Measurements from ENCODE around the gene ZMYND11. TPM values are rescaled to one million over a fixed set of nuclear protein-coding genes. Genes with fewer than 3 reads are reported as not detected.

ZMYND11 gene
- total RNA-seq, 1 donor from 2014 or later, result 25.5 TPM

DNA sequence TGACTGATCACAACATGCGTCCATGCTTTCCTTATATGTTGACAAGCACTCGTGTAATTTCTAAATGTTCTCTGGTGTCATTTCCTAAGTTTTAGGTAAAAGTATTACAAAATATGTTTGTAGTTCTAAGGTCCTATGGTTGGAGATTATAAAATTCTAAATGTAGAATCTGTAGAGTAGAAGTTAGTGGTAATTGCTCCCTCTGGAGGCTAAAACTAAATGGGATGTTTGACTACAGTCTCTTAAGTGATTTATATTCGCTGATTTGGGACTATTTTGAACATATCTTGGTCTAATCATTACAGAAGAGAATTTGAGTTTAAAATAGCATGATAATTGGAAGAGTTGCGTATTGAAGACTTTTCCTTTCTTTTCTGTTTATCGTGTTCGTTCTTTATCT, 74.1 kb downstream of the ZMYND11 start:
- TF ChIP-seq, protein P1, sequence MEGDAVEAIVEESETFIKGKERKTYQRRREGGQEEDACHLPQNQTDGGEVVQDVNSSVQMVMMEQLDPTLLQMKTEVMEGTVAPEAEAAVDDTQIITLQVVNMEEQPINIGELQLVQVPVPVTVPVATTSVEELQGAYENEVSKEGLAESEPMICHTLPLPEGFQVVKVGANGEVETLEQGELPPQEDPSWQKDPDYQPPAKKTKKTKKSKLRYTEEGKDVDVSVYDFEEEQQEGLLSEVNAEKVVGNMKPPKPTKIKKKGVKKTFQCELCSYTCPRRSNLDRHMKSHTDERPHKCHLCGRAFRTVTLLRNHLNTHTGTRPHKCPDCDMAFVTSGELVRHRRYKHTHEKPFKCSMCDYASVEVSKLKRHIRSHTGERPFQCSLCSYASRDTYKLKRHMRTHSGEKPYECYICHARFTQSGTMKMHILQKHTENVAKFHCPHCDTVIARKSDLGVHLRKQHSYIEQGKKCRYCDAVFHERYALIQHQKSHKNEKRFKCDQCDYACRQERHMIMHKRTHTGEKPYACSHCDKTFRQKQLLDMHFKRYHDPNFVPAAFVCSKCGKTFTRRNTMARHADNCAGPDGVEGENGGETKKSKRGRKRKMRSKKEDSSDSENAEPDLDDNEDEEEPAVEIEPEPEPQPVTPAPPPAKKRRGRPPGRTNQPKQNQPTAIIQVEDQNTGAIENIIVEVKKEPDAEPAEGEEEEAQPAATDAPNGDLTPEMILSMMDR (conservative IDR thresholded peaks at IDR 0.05; ENCODE audit: low read depth, low read length), result peak; percentile 48
- no peak for DNase-seq (ENCODE audit: low read depth)
- H3K4me3 ChIP-seq (ENCODE audit: low read depth, low read length), result no peak overlapping the region

DNA sequence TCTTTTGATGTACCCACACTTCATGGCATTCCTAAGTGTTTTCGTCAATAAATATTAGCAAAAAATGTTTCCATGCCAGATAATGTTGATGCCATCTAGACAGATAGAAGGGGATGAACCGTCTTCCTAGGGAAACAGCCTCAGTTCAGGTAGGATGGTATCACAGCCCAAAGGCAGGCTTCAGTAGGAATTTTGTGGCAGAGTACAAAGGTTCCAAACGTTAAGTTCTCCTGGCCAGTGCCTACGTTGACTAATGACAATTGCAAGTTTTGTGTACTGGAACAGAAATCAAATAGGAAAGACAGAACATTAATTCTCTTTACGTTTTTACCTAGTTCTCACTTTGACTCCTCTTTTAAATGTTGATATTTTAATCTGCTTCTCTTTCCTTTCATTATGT, 75.0 kb downstream of the ZMYND11 start:
- no peak for DNase-seq (ENCODE audit: low read depth)
- TF ChIP-seq, protein P1 (conservative IDR thresholded peaks at IDR 0.05; ENCODE audit: low read depth, low read length), result no peak
- no peak overlapping the region for H3K4me3 ChIP-seq (ENCODE audit: low read depth, low read length)

DNA sequence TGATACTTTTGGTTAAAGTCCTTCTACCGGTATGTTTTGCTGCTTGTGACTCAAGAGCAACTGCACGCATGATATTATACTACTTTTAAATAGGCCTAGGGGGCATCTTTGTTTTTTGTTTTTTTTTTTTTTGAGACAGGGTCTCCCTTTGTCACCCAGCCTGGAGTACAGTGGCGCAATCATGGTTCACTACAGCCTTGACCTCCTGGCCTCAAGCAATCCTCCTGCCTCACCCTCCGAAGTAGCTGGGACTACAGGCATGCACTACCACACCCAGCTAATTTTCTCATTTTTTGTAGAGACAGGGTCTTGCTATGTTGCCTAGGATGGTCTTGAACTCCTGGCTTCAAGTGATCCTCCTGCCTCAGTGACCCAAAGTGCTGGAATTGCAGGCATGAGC, 80.2 kb downstream of the ZMYND11 start:
- no peak overlapping the region for H3K4me3 ChIP-seq (ENCODE audit: low read depth, low read length)
- no peak for DNase-seq (ENCODE audit: low read depth)
- TF ChIP-seq, protein P1 (conservative IDR thresholded peaks at IDR 0.05; ENCODE audit: low read depth, low read length), result no peak

DNA sequence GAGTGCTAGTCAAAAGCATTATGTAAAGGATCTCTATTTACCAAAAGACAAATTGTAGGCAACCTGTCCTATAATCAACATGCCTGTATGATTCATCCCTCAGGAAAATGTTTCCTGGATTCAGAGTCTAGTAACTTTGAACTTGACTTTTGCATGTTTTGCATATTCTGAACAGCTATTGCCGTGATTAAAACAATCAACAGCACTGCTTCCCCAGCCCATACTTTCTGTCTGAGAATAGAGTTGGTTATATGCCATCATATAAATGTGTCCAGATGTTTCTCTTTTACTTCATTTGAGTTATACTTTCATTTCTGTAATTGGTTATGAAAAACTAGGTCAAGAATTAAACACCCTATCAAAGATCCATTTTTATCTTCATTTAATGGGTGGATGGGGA, 83.5 kb downstream of the ZMYND11 start:
- no peak for DNase-seq (ENCODE audit: low read depth)
- TF ChIP-seq, protein P1 (conservative IDR thresholded peaks at IDR 0.05; ENCODE audit: low read depth, low read length), result no peak
- no peak overlapping the region for H3K4me3 ChIP-seq (ENCODE audit: low read depth, low read length)

DNA sequence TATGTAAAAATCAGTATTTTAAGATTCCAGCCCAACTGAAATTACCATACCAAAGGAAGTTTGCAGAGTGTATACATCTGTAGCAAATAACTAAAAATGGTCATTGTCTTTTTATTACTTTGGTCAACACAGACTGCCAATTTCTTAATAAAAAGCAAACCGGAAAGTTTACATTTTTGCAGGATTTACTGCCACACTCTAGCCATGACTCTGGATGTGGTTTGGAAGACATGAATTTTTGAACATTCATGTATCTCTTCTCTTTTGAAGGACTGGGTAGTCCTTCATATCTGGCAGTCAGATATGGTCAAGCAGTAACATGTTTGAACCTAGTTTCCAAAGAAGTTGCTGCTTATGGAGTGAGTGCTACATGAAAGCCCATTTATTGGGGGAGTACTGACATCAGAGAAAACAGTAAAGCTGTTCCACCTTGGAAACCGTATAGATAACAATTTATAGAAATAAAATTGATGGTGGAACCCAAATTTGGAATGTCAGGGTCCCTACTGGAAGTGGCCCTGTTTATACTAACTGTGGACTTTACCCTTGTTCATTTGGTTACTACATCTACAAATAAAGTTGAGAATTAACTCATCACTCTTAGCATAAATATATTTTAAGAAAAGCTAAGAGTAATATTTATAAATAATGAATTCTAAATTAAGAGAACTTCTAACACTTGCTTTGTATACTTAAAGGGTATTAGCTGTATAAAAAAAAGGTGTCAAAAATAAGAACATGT, 84.6 kb downstream of the ZMYND11 start:
- TF ChIP-seq, protein P1 (conservative IDR thresholded peaks at IDR 0.05; ENCODE audit: low read depth, low read length), result no peak
- no peak for DNase-seq (ENCODE audit: low read depth)
- no peak overlapping the region for H3K4me3 ChIP-seq (ENCODE audit: low read depth, low read length)

GRCh38 chr10:224571-224970, 89.3 kb downstream of the ZMYND11 start:
- H3K4me3 ChIP-seq (ENCODE audit: low read depth, low read length), result no peak overlapping the region
- TF ChIP-seq, protein P1 (conservative IDR thresholded peaks at IDR 0.05; ENCODE audit: low read depth, low read length), result no peak
- DNase-seq (ENCODE audit: low read depth), result no peak

GRCh38 chr10:226018-226417, 90.8 kb downstream of the ZMYND11 start:
- no peak overlapping the region for H3K4me3 ChIP-seq (ENCODE audit: low read depth, low read length)
- DNase-seq (ENCODE audit: low read depth), result no peak
- TF ChIP-seq, protein P1 (conservative IDR thresholded peaks at IDR 0.05; ENCODE audit: low read depth, low read length), result no peak

Measured in epithelial cell of proximal tubule (primary cell).